ENCODE measurements around the gene CACNA1I. TPM values are rescaled to one million over a fixed set of nuclear protein-coding genes. Genes with fewer than 3 reads are reported as not detected.

Gene CACNA1I
- total and polyA plus RNA-seq, 2 donors (not counting 3 experiments of a cell fraction or from before 2014, with no cell fraction given) = not detected

GRCh38 chr22:39580006-39580441 is 9.5 kb downstream of the CACNA1I start:
- Histone ChIP-seq H3K27ac (ENCODE audit: insufficient read depth, low read depth, low read length) (no peak overlapping the region), H2AFZ (ENCODE audit: low read depth, low read length) (no peak overlapping the region), H3K79me2 (ENCODE audit: control insufficient read depth, insufficient read depth, low read length) (no peaks in the 10 kb centered on the region), H3K27me3 (ENCODE audit: control insufficient read depth in 2 of 2, insufficient read depth in 2 of 2, low read length in 2 of 2) (peaks cover 0 to 3% of the 10 kb centered on the region in 2 experiments), H3K9me1 (replicated peaks; ENCODE audit: control insufficient read depth, extremely low read depth, insufficient read depth, low read length) (no peaks in the 10 kb centered on the region), H3K4me3 (replicated peaks in 1 of 3; ENCODE audit: insufficient read depth in 1 of 3, low read depth in 1 of 3, low read length in 3 of 3) (no peak overlapping the region), H3K9me3 (replicated peaks; ENCODE audit: control insufficient read depth, insufficient read depth, low read length) (no peaks in the 10 kb centered on the region), H3K4me1 (ENCODE audit: control insufficient read depth, extremely low read depth, insufficient read depth, low read length) (peaks cover 2% of the 10 kb centered on the region), H3K9ac (replicated peaks; ENCODE audit: extremely low read depth, insufficient read depth, low read length) (no peak overlapping the region), H3K36me3 (ENCODE audit: control insufficient read depth in 2 of 2, extremely low read depth in 1 of 2, insufficient read depth in 2 of 2, low read length in 2 of 2) (no peaks in the 10 kb centered on the region), H3K4me2 (ENCODE audit: insufficient read depth, low read length) (no peak overlapping the region), H4K20me1 (replicated peaks; ENCODE audit: control insufficient read depth, extremely low read depth, insufficient read depth, low read length) (no peaks in the 10 kb centered on the region)
- dilution Hi-C loops (cut with MboI; ENCODE audit: extremely low pct_ligation_motif_present, low sequenced_read_pairs) = no loop called here
- no peak for FAIRE-seq
- no TSS peak for BruUV-seq (replicated peaks)
- CTCF ChIA-PET = no interaction called here
- intact Hi-C loops (cut with micrococcal nuclease) = no loop called here
- no peak for DNase-seq (ENCODE audit: low read depth, low spot score)
- POLR2A ChIA-PET = no interaction called here
- TF ChIP-seq MYC (IDR thresholded peaks at IDR 0.05; ENCODE audit: low read depth, low read length) (no peak), MAX (IDR thresholded peaks at IDR 0.05; ENCODE audit: insufficient read depth, insufficient read length) (no peak), EZH2 (IDR thresholded peaks at IDR 0.05; ENCODE audit: borderline replicate concordance, low read depth, low read length, severe bottlenecking) (no peak), POLR2A (IDR thresholded peaks at IDR 0.05; ENCODE audit: low read depth, low read length) (no peak), POLR2AphosphoS5 (IDR thresholded peaks at IDR 0.05; ENCODE audit: insufficient read depth, low read depth, low read length) (no peak), CTCF (IDR thresholded peaks at IDR 0.05; ENCODE audit: extremely low read depth in 1 of 2, insufficient read depth in 1 of 2, low read depth in 1 of 2, low read length in 2 of 2) (no peak), GATA2 (IDR thresholded peaks at IDR 0.05; ENCODE audit: insufficient read depth, insufficient read length, low read depth, low read length) (no peak), FOS (IDR thresholded peaks at IDR 0.05; ENCODE audit: borderline replicate concordance, insufficient read depth, low read length) (no peak), JUN (IDR thresholded peaks at IDR 0.05; ENCODE audit: borderline replicate concordance, insufficient read depth, insufficient read length, low read depth) (no peak)
